H1 (cell line): Measurements from ENCODE around the gene GALNTL6. TPM values are rescaled to one million over a fixed set of nuclear protein-coding genes. Genes with fewer than 3 reads are reported as not detected.
A peak's percentile ranks its signal among the peaks of the same experiment; 100 is the strongest.

Experiments used
- CTCF ChIA-PET: fragments of 300-600 bp; sonication (Branson Sonifier 250); formaldehyde crosslinking; loops from one replicate; lab custom pipeline; 2021; ENCODE audit not compliant: partially characterized antibody; lab: Charles Lee
- POLR2A ChIA-PET: fragments of 300-600 bp; sonication (Branson Sonifier 250); formaldehyde crosslinking; loops from one replicate; lab custom pipeline; 2021; ENCODE audit warnings: inconsistent platforms; ENCODE audit not compliant: partially characterized antibody; lab: Charles Lee
- DNase-seq, 2 experiments: peaks; one replicate each; pipeline versions ENCODE4 v3.0.0 to v3.0.0-alpha.2; 2010 to 2022; ENCODE audit warnings: low spot score in 2 of 2, low read depth in 1 of 2, mixed read lengths in 1 of 2
- FAIRE-seq: peaks from 2 replicates; lab custom pipeline; 2011; peaks lifted over from hg19 to GRCh38; lab: Jason Lieb, UNC
- H2AFZ ChIP-seq: 2 replicates; pipeline ENCODE4 v1.8.1; 2012; ENCODE audit warnings: low read length, inconsistent platforms
- H2AK5ac ChIP-seq: 2 replicates; pipeline ENCODE4 v1.6.1; 2013; ENCODE audit warnings: low read depth, low read length
- H2BK120ac ChIP-seq: replicated peaks from 2 replicates; pipeline ENCODE3; 2013; ENCODE audit warnings: low read depth, low read length, inconsistent platforms
- H2BK12ac ChIP-seq: 2 replicates; pipeline ENCODE4 v1.6.1; 2013; ENCODE audit warnings: low read depth, low read length
- H2BK15ac ChIP-seq: 2 replicates; pipeline ENCODE4 v1.6.1; 2013; ENCODE audit warnings: low read length
- H2BK20ac ChIP-seq: 2 replicates; pipeline ENCODE4 v1.6.1; 2013; ENCODE audit warnings: low read length
- H2BK5ac ChIP-seq: 2 replicates; pipeline ENCODE4 v1.6.1; 2013; ENCODE audit warnings: low read depth, low read length
- H3K14ac ChIP-seq: 2 replicates; pipeline ENCODE4 v1.6.1; 2013; ENCODE audit warnings: inconsistent platforms; ENCODE audit not compliant: insufficient read length
- H3K18ac ChIP-seq: 2 replicates; pipeline ENCODE4 v1.6.1; 2013; ENCODE audit warnings: low read length; ENCODE audit errors: extremely low read depth
- H3K23ac ChIP-seq: 2 replicates; pipeline ENCODE4 v1.6.1; 2013; ENCODE audit warnings: inconsistent platforms; ENCODE audit not compliant: insufficient read length
- H3K23me2 ChIP-seq: 2 replicates; pipeline ENCODE4 v1.6.1; 2013; ENCODE audit warnings: low read depth, low read length
- H3K27ac ChIP-seq: 2 replicates; pipeline ENCODE4 v1.6.1; 2011; ENCODE audit warnings: low read depth, low read length, inconsistent platforms
- H3K27me3 ChIP-seq, 4 experiments: replicated peaks in 1 of 4; 1 replicate in 1 of 4; 2 replicates in 3 of 4; pipeline versions ENCODE4 v1.6.1 to v1.8.1; 2011 to 2013; ENCODE audit warnings: low read length in 3 of 4, mild to moderate bottlenecking in 3 of 4, inconsistent platforms in 2 of 4, mixed read lengths in 2 of 4, moderate library complexity in 1 of 4; ENCODE audit not compliant: control insufficient read depth in 3 of 4, insufficient read depth in 3 of 4; ENCODE audit errors: extremely low read depth in 1 of 4
- H3K36me3 ChIP-seq, 4 experiments: 2 replicates each; pipeline versions ENCODE4 v1.6.1 to v1.8.1; 2011 to 2013; ENCODE audit warnings: mild to moderate bottlenecking in 4 of 4, low read length in 3 of 4, moderate library complexity in 2 of 4, control low read depth in 1 of 4, inconsistent platforms in 1 of 4; ENCODE audit not compliant: insufficient read depth in 4 of 4, control insufficient read depth in 2 of 4
- H3K4ac ChIP-seq: replicated peaks from 2 replicates; pipeline ENCODE3; 2013; ENCODE audit warnings: low read length, low read depth, mixed read lengths, inconsistent platforms; ENCODE audit not compliant: insufficient read length
- H3K4me1 ChIP-seq, 4 experiments: replicated peaks in 1 of 4; 1 replicate in 1 of 4; 2 replicates in 3 of 4; pipeline versions ENCODE4 v1.6.1 to v1.8.1; 2011 to 2013; ENCODE audit warnings: low read length in 3 of 4, inconsistent platforms in 2 of 4, mixed read lengths in 1 of 4; ENCODE audit not compliant: insufficient read depth in 4 of 4, control insufficient read depth in 3 of 4
- H3K4me2 ChIP-seq, 2 experiments: 2 replicates each; pipeline versions ENCODE4 v1.6.1 to v1.8.1; 2011 to 2013; ENCODE audit warnings: low read depth in 2 of 2, low read length in 2 of 2, control low read depth in 1 of 2, inconsistent platforms in 1 of 2, mild to moderate bottlenecking in 1 of 2; ENCODE audit not compliant: insufficient read depth in 1 of 2
- H3K4me3 ChIP-seq, 4 experiments: fragments of 200-600, 300-600 bp in 1 of 4; sonication (generic), shearing (Covaris generic), sonication (Bioruptor Twin) in 1 of 4; 2 replicates each; pipeline versions ENCODE4 v1.5.1 to v1.8.1; 2011 to 2016; ENCODE audit warnings: low read length in 4 of 4, low read depth in 3 of 4, control low read depth in 2 of 4, inconsistent platforms in 2 of 4, mild to moderate bottlenecking in 2 of 4, mixed read lengths in 1 of 4, moderate library complexity in 1 of 4; ENCODE audit not compliant: insufficient read depth in 2 of 4; ENCODE audit errors: extremely low read depth in 1 of 4
- H3K56ac ChIP-seq: replicated peaks from 2 replicates; pipeline ENCODE3; 2013; ENCODE audit warnings: low read depth, mild to moderate bottlenecking, mixed read lengths, low read length, inconsistent platforms; ENCODE audit not compliant: insufficient read length
- H3K79me1 ChIP-seq: 2 replicates; pipeline ENCODE4 v1.6.1; 2013; ENCODE audit warnings: low read depth, low read length, control low read depth
- H3K79me2 ChIP-seq, 2 experiments: 2 replicates each; pipeline versions ENCODE4 v1.6.1 to v1.8.1; 2012 to 2013; ENCODE audit warnings: low read length in 2 of 2, mild to moderate bottlenecking in 2 of 2, inconsistent platforms in 1 of 2; ENCODE audit not compliant: insufficient read depth in 2 of 2, control insufficient read depth in 1 of 2
- H3K9ac ChIP-seq, 4 experiments: replicated peaks in 1 of 4; 1 replicate in 1 of 4; 2 replicates in 3 of 4; pipeline versions ENCODE4 v1.6.1 to v1.8.1; 2011 to 2013; ENCODE audit warnings: low read depth in 3 of 4, low read length in 3 of 4, control low read depth in 2 of 4, mild to moderate bottlenecking in 2 of 4, moderate library complexity in 2 of 4, inconsistent platforms in 1 of 4; ENCODE audit errors: extremely low read depth in 1 of 4
- H3K9me3 ChIP-seq, 2 experiments: 2 replicates each; pipeline versions ENCODE4 v1.6.1 to v1.8.1; 2012 to 2013; ENCODE audit warnings: mild to moderate bottlenecking in 2 of 2, moderate library complexity in 2 of 2, control low read depth in 1 of 2, inconsistent platforms in 1 of 2, low read depth in 1 of 2, low read length in 1 of 2, mixed read lengths in 1 of 2; ENCODE audit not compliant: insufficient read depth in 2 of 2
- H4K20me1 ChIP-seq, 2 experiments: replicated peaks in 1 of 2; 2 replicates each; pipeline versions ENCODE3 to v1.8.1; 2011 to 2013; ENCODE audit warnings: inconsistent platforms in 2 of 2, low read length in 2 of 2, mild to moderate bottlenecking in 1 of 2; ENCODE audit not compliant: insufficient read depth in 2 of 2, control insufficient read depth in 1 of 2
- H4K5ac ChIP-seq: 2 replicates; pipeline ENCODE4 v1.6.1; 2013; ENCODE audit warnings: low read length, low read depth, mixed read lengths, inconsistent platforms; ENCODE audit not compliant: insufficient read length
- H4K8ac ChIP-seq: 2 replicates; pipeline ENCODE4 v1.8.0; 2013; ENCODE audit warnings: mild to moderate bottlenecking, moderate library complexity, low read length, inconsistent platforms; ENCODE audit not compliant: insufficient read depth; ENCODE audit errors: extremely low read depth
- H4K91ac ChIP-seq: replicated peaks from 2 replicates; pipeline ENCODE3; 2013; ENCODE audit warnings: low read length, mixed read lengths, inconsistent platforms; ENCODE audit not compliant: insufficient read length
- CEBPB ChIP-seq: IDR thresholded peaks from 2 replicates; pipeline ENCODE4 v1.6.1; 2012; ENCODE audit warnings: low read depth, low read length
- CHD1 ChIP-seq: IDR thresholded peaks from 2 replicates; pipeline ENCODE4 v1.6.1; 2012; ENCODE audit warnings: low read depth, low read length, improper control_type of control experiment
- FOSL1 ChIP-seq: IDR thresholded peaks from 2 replicates; pipeline ENCODE4 v1.6.1; 2011; ENCODE audit warnings: mild to moderate bottlenecking, low read depth, low read length, moderate library complexity; ENCODE audit not compliant: insufficient read depth
- KDM5A ChIP-seq: fragments of 200-600 bp; IDR thresholded peaks from 2 replicates; pipeline ENCODE4 v1.7.1; 2012; ENCODE audit warnings: mild to moderate bottlenecking, low read length, inconsistent platforms, mixed read lengths
- PHF8 ChIP-seq: fragments of 200-600 bp; sonication (generic); conservative IDR thresholded peaks from 2 replicates; pipeline ENCODE4 v1.7.1; 2012; ENCODE audit warnings: low read depth, mild to moderate bottlenecking, inconsistent platforms, low read length, moderate library complexity
- RXRA ChIP-seq: IDR thresholded peaks from 2 replicates; pipeline ENCODE4 v1.6.1; 2011; ENCODE audit warnings: low read depth, mild to moderate bottlenecking, low read length, moderate library complexity; ENCODE audit not compliant: insufficient read depth
- SP2 ChIP-seq: IDR thresholded peaks from 2 replicates; pipeline ENCODE4 v1.6.1; 2012; ENCODE audit warnings: mild to moderate bottlenecking, low read length, inconsistent platforms
- SP4 ChIP-seq: IDR thresholded peaks from 2 replicates; pipeline ENCODE4 v1.6.1; 2012; ENCODE audit warnings: low read length, inconsistent platforms
- TCF12 ChIP-seq: IDR thresholded peaks from 2 replicates; pipeline ENCODE4 v1.6.1; 2011; ENCODE audit warnings: low read depth, mild to moderate bottlenecking, low read length
- TEAD4 ChIP-seq: IDR thresholded peaks from 2 replicates; pipeline ENCODE4 v1.6.1; 2012; ENCODE audit warnings: low read depth, low read length, inconsistent platforms, mixed read lengths
- WGBS, 2 experiments: shearing (Covaris generic) in 1 of 2; methylation state at CpG; one replicate each; pipeline versions ENCODE4 v1.1.6 to v1.1.7; 2013 to 2015; ENCODE audit warnings: low lambda C conversion rate in 2 of 2, mixed read lengths in 2 of 2, inconsistent platforms in 1 of 2, low coverage in 1 of 2, missing lambda C conversion rate in 1 of 2; ENCODE audit not compliant: insufficient replicate concordance in 2 of 2, insufficient coverage in 1 of 2, insufficient read length in 1 of 2; ENCODE audit errors: extremely low coverage in 1 of 2, missing lambda C conversion rate in 1 of 2; 5-methylcytosine and 5-hydroxymethylcytosine counted together
- polyA plus RNA-seq, 7 experiments: library from polyadenylated mRNA; depleted of rRNA in 3 of 7; stranded (reverse) in 5 of 7; unstranded in 2 of 7; fragments of >200 nt in 5 of 7; fragments of 200-250 nt in 2 of 7; gene quantifications; 1 replicate in 5 of 7; 2 replicates in 1 of 7; 4 replicates in 1 of 7; pipeline versions ENCODE4 v1.2.1 to v1.2.3, GENCODE V29; 2011 to 2013; ENCODE audit warnings: missing spikeins in 2 of 7, mixed read lengths in 2 of 7
- total RNA-seq: library from RNA; stranded (reverse); fragmentation: NEBNext Ultra II Directional; extraction: Animal tissue kit (Norgen Biotek cat#: 25700); gene quantifications from 2 replicates; pipeline ENCODE4 v1.2.1, GENCODE V29; 2021

The GALNTL6 gene
- total and polyA plus RNA-seq, 2 of the 8 experiments (the other 6 are each of a cell fraction or from before 2014, with no cell fraction given), result 0.03 to 0.32 TPM

GRCh38 chr4:171834640-171835039 lies 21.4 kb downstream of the GALNTL6 start:
- POLR2A ChIA-PET, result no interaction called here
- no peak for TF ChIP-seq CHD1
- no peak for TF ChIP-seq TCF12
- TF ChIP-seq SP2, result no peak
- TF ChIP-seq KDM5A, result no peak
- no peak for TF ChIP-seq PHF8
- no peak for TF ChIP-seq RXRA
- no peak for TF ChIP-seq TEAD4
- TF ChIP-seq SP4, result no peak
- no peak for TF ChIP-seq CEBPB
- no peak for TF ChIP-seq FOSL1
- TF ChIP-seq, all 59 proteins: peak for 0
- WGBS, 2 experiments, result 60% methylated on average over 3 of the region's 3 CpGs; no CpG with 5 or more reads in 1 of the 2 experiments

More at GRCh38 chr4:171834640-171835039, 21.4 kb downstream of the GALNTL6 start:
- Histone ChIP-seq H2BK120ac (no peak overlapping the region), H2AFZ (0 out of 2 replicates have a peak overlapping the region, but pooled peaks have one; percentile 5), H3K23me2 (no peaks in the 10 kb centered on the region), H4K8ac (no peak overlapping the region), H3K79me1 (no peaks in the 10 kb centered on the region), H3K9ac (no peak overlapping the region), H2BK5ac (no peak overlapping the region), H3K14ac (no peak overlapping the region), H2BK20ac (no peak overlapping the region), H3K23ac (no peak overlapping the region), H3K18ac (no peak overlapping the region), H2BK15ac (no peak overlapping the region), H3K4ac (no peak overlapping the region), H3K4me1 (no peaks in the 10 kb centered on the region), H3K36me3 (no peaks in the 10 kb centered on the region), H2BK12ac (no peak overlapping the region), H3K56ac (no peak overlapping the region), H4K20me1 (no peaks in the 10 kb centered on the region), H4K5ac (no peak overlapping the region), H3K9me3 (no peaks in the 10 kb centered on the region), H3K27ac (no peak overlapping the region), H3K4me3 (no peak overlapping the region), H3K79me2 (no peaks in the 10 kb centered on the region), H3K4me2 (no peak overlapping the region), H4K91ac (no peak overlapping the region), H2AK5ac (no peak overlapping the region), H3K27me3 (no peaks in the 10 kb centered on the region)
- FAIRE-seq (no peak), DNase-seq (no peak)
- CTCF ChIA-PET, result no interaction called here
